B cell (primary cell): Measurements from ENCODE around the gene SPATA12.

Experiments
- EZH2 ChIP-seq: IDR thresholded peaks from 2 replicates; pipeline ENCODE4 v1.6.1; 2012; ENCODE audit warnings: borderline replicate concordance, low read depth, mild to moderate bottlenecking, moderate library complexity, low read length; ENCODE audit not compliant: insufficient read depth, poor library complexity, severe bottlenecking
- TF ChIP-seq, protein P1 (sequence below): fragments of 200-600 bp; IDR thresholded peaks from one replicate; pipeline ENCODE4 v1.8.0; 2022; ENCODE audit warnings: antibody characterized with exemption, mild to moderate bottlenecking

DNA sequence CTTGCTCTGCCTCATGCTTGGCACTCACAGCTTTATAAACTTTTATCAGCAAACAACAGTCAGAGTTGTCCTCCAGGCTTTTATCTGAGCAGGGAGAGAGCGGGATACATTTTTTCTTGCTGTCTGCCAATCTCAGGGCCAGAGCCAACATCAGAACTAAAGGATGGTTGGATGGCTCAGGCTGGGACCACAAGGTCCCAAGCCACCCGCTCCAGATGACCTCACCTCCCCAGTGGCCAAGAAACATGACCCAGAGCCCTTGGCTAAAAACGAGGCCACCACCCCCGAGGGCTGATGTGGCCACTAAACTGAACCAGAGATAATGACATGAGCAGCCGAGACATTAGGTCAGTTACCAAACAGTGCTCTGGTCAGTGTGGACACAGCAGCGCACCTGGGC is 18.8 kb upstream of the SPATA12 start:
- TF ChIP-seq, protein P1, sequence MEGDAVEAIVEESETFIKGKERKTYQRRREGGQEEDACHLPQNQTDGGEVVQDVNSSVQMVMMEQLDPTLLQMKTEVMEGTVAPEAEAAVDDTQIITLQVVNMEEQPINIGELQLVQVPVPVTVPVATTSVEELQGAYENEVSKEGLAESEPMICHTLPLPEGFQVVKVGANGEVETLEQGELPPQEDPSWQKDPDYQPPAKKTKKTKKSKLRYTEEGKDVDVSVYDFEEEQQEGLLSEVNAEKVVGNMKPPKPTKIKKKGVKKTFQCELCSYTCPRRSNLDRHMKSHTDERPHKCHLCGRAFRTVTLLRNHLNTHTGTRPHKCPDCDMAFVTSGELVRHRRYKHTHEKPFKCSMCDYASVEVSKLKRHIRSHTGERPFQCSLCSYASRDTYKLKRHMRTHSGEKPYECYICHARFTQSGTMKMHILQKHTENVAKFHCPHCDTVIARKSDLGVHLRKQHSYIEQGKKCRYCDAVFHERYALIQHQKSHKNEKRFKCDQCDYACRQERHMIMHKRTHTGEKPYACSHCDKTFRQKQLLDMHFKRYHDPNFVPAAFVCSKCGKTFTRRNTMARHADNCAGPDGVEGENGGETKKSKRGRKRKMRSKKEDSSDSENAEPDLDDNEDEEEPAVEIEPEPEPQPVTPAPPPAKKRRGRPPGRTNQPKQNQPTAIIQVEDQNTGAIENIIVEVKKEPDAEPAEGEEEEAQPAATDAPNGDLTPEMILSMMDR: no peak
- TF ChIP-seq EZH2: no peak
